GM20000 (cell line): ENCODE data around the gene IL3.

Experiments used
- DNase-seq: peaks from one replicate; pipeline ENCODE4 v3.0.0; 2012; ENCODE audit warnings: low spot score
- TF ChIP-seq, protein P1 (sequence below): IDR thresholded peaks from 2 replicates; pipeline ENCODE4 v1.5.1; 2012; ENCODE audit warnings: mild to moderate bottlenecking, control low read depth; ENCODE audit errors: extremely low read depth, missing control alignments

The IL3 gene

DNA sequence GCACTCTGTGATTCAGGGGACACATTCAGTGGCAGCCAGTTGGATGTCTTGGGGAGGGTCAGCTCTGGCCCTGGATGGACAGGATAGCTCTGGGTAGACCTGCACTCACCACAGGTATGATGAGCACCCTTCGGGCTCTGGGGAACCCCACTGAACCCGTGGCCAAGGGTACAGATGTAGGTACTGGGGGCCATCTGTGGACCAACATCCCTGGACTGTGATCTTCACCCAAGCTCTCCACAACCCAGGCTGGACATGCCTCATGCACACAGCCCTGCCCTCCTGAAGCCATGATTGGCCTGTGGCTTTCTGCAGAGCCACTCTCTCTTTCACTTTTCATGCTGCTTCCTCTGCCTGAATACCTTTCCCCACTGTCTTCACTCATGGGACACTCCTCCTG, 33.4 kb upstream of the IL3 start:
- TF ChIP-seq, protein P1, sequence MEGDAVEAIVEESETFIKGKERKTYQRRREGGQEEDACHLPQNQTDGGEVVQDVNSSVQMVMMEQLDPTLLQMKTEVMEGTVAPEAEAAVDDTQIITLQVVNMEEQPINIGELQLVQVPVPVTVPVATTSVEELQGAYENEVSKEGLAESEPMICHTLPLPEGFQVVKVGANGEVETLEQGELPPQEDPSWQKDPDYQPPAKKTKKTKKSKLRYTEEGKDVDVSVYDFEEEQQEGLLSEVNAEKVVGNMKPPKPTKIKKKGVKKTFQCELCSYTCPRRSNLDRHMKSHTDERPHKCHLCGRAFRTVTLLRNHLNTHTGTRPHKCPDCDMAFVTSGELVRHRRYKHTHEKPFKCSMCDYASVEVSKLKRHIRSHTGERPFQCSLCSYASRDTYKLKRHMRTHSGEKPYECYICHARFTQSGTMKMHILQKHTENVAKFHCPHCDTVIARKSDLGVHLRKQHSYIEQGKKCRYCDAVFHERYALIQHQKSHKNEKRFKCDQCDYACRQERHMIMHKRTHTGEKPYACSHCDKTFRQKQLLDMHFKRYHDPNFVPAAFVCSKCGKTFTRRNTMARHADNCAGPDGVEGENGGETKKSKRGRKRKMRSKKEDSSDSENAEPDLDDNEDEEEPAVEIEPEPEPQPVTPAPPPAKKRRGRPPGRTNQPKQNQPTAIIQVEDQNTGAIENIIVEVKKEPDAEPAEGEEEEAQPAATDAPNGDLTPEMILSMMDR: no peak
- DNase-seq: peak; percentile 19

DNA sequence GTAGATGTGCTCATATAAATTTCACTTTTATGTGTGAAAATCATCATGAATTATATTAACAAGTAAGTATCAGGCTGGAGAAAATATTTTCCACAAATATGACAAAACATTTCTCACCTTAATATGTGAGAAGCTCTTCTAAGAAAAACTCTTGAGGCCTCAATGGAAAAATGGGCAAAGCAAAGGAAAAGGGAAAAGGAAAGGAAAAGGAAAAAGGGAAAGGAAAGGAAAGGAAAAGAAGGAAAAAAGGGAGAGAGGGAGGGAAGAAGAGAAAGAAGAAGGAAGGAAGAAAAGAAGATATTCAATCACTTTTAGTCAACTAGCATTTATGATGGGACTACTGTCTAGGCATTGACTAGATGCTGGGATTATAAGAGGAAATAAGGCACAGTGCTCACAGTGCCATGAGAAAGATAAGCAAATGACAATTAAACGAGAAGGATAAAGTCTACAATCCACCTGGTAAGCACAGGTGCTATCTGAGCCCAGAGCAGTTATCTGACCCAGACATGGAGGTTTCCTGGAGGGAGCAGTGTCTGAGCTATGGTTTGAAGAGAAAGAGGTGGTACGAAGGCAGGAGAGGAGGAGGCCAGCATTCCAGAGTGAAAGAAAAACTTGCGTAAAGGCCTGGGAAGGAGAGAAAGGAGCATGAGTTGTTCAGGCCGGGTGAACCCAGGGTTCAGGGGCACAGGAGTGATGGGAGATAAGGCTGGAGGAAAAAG, 30.7 kb upstream of the IL3 start:
- TF ChIP-seq, protein P1: no peak
- DNase-seq: peak; percentile 0

DNA sequence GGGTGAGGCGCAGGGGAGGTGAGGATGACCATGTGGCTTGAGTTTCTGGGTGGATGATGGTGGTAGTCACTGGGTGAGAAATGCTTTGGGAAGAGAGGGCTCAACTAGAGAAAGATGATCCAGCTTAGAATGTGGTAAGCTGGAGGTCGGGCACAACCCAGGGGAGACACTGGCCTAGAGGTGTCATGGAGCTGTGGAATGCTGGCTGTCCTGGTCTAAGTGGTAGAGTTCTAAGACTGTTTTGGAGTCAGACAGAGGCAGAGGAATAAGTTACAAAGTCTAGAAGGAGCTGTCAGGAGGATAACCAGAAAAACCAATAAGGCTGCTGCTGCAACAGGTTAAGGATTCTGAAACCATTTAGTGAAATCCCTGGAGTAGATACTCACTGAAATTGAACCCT, 29.8 kb upstream of the IL3 start:
- TF ChIP-seq, protein P1: no peak
- peak; percentile 0 for DNase-seq

DNA sequence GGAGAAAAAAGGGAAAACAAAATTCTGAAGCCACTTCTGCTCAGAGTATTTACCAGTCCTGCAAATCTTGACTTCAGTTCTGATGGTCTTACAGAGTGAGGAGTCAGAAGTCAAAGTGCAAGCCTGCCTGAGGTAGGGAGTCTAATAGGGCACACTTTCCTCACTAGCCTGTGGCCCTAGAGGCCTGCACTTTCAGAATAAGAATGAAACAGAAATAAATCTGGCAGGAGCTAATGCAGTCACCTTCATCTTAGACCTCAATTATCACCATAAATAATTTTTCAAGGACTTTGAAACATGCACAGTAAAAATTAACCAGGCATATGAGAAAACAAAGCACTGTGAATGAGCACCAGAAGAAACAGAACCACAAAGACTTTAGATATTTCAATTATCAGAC, 28.3 kb upstream of the IL3 start:
- TF ChIP-seq, protein P1: no peak
- peak; percentile 1 for DNase-seq

DNA sequence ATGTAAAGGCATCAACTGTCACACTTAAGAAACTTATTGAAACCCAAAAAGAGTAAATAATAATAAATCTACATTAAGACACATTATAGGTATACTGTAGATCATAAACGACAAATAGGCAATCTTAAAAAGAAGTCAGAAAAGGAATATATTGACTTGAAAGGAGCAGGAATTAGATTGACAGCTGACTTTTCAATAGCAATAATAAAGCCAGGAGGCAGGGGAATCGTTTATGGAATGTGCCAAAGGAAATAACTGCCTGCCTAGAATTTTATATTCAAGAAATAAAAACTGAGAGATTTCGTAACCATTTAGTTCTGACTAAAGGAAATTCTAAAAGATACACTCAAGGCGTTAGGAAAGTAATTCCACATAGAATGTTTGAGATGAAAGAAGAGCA, 27.3 kb upstream of the IL3 start:
- no peak for DNase-seq
- TF ChIP-seq, protein P1: no peak

DNA sequence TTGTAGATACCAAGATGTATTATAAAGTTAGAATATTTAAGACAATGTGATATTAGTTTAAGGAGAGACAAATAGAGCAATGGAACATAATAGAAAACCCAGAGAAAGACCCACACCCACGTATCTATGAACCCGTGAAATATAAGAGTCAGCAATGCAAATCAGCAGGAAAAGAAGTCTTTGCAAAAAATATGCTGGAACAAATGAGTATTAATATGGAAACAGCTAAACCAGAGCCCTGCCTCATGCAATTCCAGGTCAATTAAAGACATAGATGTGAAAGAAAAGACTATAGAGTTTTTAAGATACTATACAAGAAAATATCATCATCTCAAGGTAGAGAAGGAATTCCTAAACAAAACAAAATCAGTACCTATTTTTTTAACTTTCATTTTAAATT, 23.1 kb upstream of the IL3 start:
- DNase-seq: no peak
- TF ChIP-seq, protein P1: no peak

DNA sequence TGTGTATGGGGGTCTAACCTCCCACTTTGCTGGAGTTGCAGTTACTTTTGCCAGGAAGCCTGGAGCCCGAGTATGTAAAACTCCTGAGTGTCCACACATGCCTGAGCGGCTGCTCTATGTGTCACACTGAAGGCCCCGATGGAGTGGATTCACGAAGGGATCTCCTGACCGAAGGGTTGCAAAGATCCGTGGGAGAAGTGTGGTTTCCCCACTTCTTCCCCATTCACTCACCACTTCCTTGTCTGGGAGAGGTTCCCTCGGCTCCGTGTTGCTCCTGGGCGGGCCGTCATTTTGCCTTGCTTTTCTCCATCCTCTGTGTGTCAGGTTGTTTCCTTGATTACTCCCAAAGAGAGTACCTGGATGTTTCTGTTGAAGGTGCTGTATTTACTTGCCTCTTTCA, 16.2 kb upstream of the IL3 start:
- DNase-seq: no peak
- TF ChIP-seq, protein P1: no peak
